MM.1S (cell line): ENCODE data around the gene CCDC92B.

Experiments
- CTCF ChIP-seq: fragments of 300-600 bp; sonication (generic); IDR thresholded peaks from 2 replicates; pipeline ENCODE4 v1.5.1; 2016; ENCODE audit warnings: antibody characterized with exemption, low read length, mixed read lengths
- EZH2 ChIP-seq: fragments of 300-600 bp; sonication (generic); optimal IDR thresholded peaks from 2 replicates; pipeline ENCODE3; 2017; ENCODE audit warnings: low read depth, mild to moderate bottlenecking, antibody characterized with exemption, low read length, mixed read lengths
- EZH2phosphoT487 ChIP-seq: fragments of 300-600 bp; sonication (generic); IDR thresholded peaks from 2 replicates; pipeline ENCODE4 v1.6.1; 2018; ENCODE audit warnings: antibody characterized with exemption, low read length

GRCh38 chr17:2706911-2707510 is 42.4 kb downstream of the CCDC92B start:
- TF ChIP-seq CTCF (no peak), EZH2phosphoT487 (no peak), EZH2 (no peak)
